GM12874 (cell line): ENCODE data around the gene ZNF609.

ENCODE experiments used
- TF ChIP-seq, protein P1 (sequence below): IDR thresholded peaks from 2 replicates; pipeline ENCODE4 v1.5.1; 2011; ENCODE audit warnings: low read depth, mild to moderate bottlenecking, control low read depth, low read length, moderate library complexity; ENCODE audit not compliant: insufficient read depth

The ZNF609 gene

GRCh38 chr15:64642875-64643274 lies 182.5 kb downstream of the ZNF609 start:
- TF ChIP-seq, protein P1, sequence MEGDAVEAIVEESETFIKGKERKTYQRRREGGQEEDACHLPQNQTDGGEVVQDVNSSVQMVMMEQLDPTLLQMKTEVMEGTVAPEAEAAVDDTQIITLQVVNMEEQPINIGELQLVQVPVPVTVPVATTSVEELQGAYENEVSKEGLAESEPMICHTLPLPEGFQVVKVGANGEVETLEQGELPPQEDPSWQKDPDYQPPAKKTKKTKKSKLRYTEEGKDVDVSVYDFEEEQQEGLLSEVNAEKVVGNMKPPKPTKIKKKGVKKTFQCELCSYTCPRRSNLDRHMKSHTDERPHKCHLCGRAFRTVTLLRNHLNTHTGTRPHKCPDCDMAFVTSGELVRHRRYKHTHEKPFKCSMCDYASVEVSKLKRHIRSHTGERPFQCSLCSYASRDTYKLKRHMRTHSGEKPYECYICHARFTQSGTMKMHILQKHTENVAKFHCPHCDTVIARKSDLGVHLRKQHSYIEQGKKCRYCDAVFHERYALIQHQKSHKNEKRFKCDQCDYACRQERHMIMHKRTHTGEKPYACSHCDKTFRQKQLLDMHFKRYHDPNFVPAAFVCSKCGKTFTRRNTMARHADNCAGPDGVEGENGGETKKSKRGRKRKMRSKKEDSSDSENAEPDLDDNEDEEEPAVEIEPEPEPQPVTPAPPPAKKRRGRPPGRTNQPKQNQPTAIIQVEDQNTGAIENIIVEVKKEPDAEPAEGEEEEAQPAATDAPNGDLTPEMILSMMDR: no peak

GRCh38 chr15:64643685-64644084 lies 183.3 kb downstream of the ZNF609 start:
- TF ChIP-seq, protein P1: no peak

DNA sequence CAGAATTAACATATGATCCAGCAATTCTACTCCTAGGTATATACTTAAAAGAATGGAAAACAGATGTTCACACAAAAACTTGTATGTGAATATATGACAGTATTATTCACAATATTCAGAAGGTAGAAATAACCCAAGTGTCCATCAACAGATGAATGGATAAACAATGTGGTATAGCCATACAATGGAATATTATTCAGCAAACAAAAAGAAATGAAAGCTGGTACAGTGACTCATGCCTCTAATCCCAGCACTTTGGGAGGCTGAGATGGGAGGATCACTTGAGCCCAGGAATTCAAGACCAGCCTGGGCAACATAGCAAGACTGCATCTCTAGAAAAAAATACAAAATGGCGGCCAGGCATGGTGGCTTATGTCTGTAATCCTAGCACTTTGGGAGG lies 185.6 kb downstream of the ZNF609 start:
- TF ChIP-seq, protein P1: no peak

- TF ChIP-seq, protein P1: no peak
Observed at GRCh38 chr15:64647367-64647766, 187.0 kb downstream of the ZNF609 start.

DNA sequence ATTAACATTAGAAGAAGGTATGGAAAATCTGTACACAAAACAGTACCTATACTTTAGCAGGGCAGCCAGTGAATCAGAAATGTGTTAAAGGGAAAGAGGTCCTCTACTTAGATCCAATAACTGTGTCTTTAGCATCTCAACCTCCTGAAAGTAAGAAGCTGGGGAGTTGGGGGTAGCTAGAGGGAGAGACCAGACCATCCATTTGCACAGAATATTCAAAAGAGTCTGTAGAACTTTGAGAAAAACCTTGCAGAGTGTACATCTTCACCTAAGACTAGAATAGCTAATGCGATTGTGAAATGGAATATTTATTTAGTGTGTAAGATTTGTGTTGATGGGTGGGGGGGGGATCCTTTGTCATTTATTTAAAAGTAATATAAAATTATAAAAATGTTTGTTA lies 190.2 kb downstream of the ZNF609 start:
- TF ChIP-seq, protein P1: no peak

GRCh38 chr15:64651601-64652191 lies 191.3 kb downstream of the ZNF609 start:
- TF ChIP-seq, protein P1: no peak

DNA sequence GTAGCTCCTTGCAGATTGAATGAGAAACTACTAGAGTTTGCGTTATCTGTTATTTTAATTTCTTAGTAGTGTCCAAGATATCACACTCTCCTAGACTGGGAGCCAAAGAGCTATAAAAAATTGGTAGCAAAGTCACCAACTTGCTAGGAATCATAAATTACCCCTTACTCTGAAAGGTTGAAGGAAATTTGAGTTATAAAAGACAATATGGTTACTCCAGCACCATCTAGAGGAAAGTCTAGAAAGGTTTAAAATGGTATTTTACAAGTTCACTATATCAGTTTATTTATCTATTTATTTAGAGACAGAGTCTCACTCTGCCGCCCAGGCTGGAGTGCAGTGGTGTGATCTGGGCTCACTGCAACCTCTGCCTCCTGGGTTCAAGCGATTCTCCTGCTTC lies 193.4 kb downstream of the ZNF609 start:
- TF ChIP-seq, protein P1: 0 out of 2 replicates have a peak, but pooled peaks have one; percentile 1
